Sigmoid colon (tissue), 7 donors: ENCODE data around the gene GPR42. TPM values are rescaled to one million over a fixed set of nuclear protein-coding genes. Genes with fewer than 3 reads are reported as not detected.
A peak's percentile ranks its signal among the peaks of the same experiment; 100 is the strongest.
"Not testable (repeated sequence)": the region's sequence is repeated elsewhere in the genome, so short reads cannot be mapped to it uniquely, and the experiment has no call there.

ENCODE experiments used
- DNase-seq: peaks from one replicate; pipeline ENCODE4 v3.0.0-alpha.2; 2019
- H3K27ac ChIP-seq, 4 donors: fragments of 200-600 bp; sonication (generic); one replicate each; pipeline ENCODE4 v1.5.1; 2016 to 2019; ENCODE audit warnings: mild to moderate bottlenecking in 1 of 4
- H3K27me3 ChIP-seq, 3 donors: fragments of 200-600 bp; sonication (generic); one replicate each; pipeline ENCODE4 v1.5.1; 2019; ENCODE audit warnings: mild to moderate bottlenecking in 1 of 3
- H3K36me3 ChIP-seq, 4 donors: fragments of 200-600 bp; sonication (generic); one replicate each; pipeline ENCODE4 v1.5.1; 2016 to 2019
- H3K4me1 ChIP-seq, 4 donors: fragments of 200-600 bp; sonication (generic); one replicate each; pipeline ENCODE4 v1.5.1; 2017 to 2019
- H3K4me3 ChIP-seq, 4 donors: fragments of 200-600 bp; sonication (generic); one replicate each; pipeline ENCODE4 v1.5.1; 2017 to 2019; ENCODE audit warnings: mild to moderate bottlenecking in 2 of 4, moderate library complexity in 1 of 4
- H3K9me3 ChIP-seq, 4 donors: fragments of 200-600 bp in 3 of 4; sonication (generic) in 3 of 4; one replicate each; pipeline versions ENCODE4 v1.5.1 to v1.6.1; 2013 to 2019
- CTCF ChIP-seq, 4 experiments: fragments of 450-650 bp in 3 of 4; fragments of 200-600 bp in 1 of 4; IDR thresholded peaks; one replicate each; pipeline ENCODE4 v1.5.1; 2016 to 2019; ENCODE audit warnings: antibody characterized with exemption in 4 of 4, mild to moderate bottlenecking in 3 of 4, moderate library complexity in 2 of 4
- EP300 ChIP-seq, 4 donors: sonication (generic); formaldehyde crosslinking; IDR thresholded peaks; one replicate each; pipeline ENCODE4 v1.6.1; 2017; ENCODE audit warnings: antibody characterized with exemption in 4 of 4
- POLR2A ChIP-seq, 2 donors: fragments of 450-650 bp; IDR thresholded peaks; one replicate each; pipeline ENCODE4 v1.6.1; 2016; ENCODE audit warnings: antibody characterized with exemption in 2 of 2, mild to moderate bottlenecking in 2 of 2, moderate library complexity in 2 of 2
- POLR2AphosphoS5 ChIP-seq, 4 donors: sonication (generic); formaldehyde crosslinking; IDR thresholded peaks; one replicate each; pipeline ENCODE4 v1.6.1; 2017; ENCODE audit warnings: antibody characterized with exemption in 4 of 4
- WGBS, 2 donors: extraction: QIAGEN DNeasy Blood & Tissue Kit; methylation state at CpG; one replicate each; pipeline ENCODE4 v1.1.7; 2013; 5-methylcytosine and 5-hydroxymethylcytosine counted together
- intact Hi-C: fragments of 100-400 bp; cut with DNase I; formaldehyde crosslinking; loops from one replicate; pipeline ENCODE4 v1.15.1; 2023
- polyA plus RNA-seq, 3 donors: library from polyadenylated mRNA; stranded (reverse); fragments of 200-250 nt; gene quantifications; one replicate each; pipeline ENCODE4 v1.2.3, GENCODE V29; 2013
- total RNA-seq, 4 donors: library from RNA; depleted of rRNA; stranded (reverse); fragments of >200 nt; gene quantifications; one replicate each; pipeline ENCODE4 v1.1.0, GENCODE V29; 2016
- donor health status: healthy with polysubstance abuse.
- donor health status: Bipolar disorder and iron deficiency.
- donor health status: healthy.

The GPR42 gene
- total and polyA plus RNA-seq, 7 donors, result 0.17 to 0.83 (median 0.31) TPM; not detected in 3

- Histone ChIP-seq H3K36me3 (no peaks in the 10 kb centered on the region), H3K9me3 (no peaks in the 10 kb centered on the region), H3K27ac (no peak overlapping the region), H3K4me3 (no peak overlapping the region), H3K4me1 (no peaks in the 10 kb centered on the region), H3K27me3 (no peaks in the 10 kb centered on the region)
- intact Hi-C loops, result no loop called here
- 87% methylated on average over 7 of the region's 7 CpGs for WGBS, 2 donors
- TF ChIP-seq EP300 (IDR thresholded peaks at IDR 0.05) (no peak), POLR2AphosphoS5 (IDR thresholded peaks at IDR 0.05) (no peak), POLR2A (IDR thresholded peaks at IDR 0.05) (no peak), CTCF (IDR thresholded peaks at IDR 0.05) (no peak)
- DNase-seq, result no peak
Measured at GRCh38 chr19:35373492-35373891, 2.6 kb downstream of the GPR42 start.

GRCh38 chr19:35374031-35374430, 3.2 kb downstream of the GPR42 start:
- H3K9me3 ChIP-seq, H3K4me3 ChIP-seq, DNase-seq, H3K27me3 ChIP-seq, H3K4me1 ChIP-seq, intact Hi-C loops, H3K36me3 ChIP-seq, H3K27ac ChIP-seq: not testable (repeated sequence)

- DNase-seq, result no peak
- peaks cover 0 to 10% (median 6%) of the 10 kb centered on the region in 4 donors for H3K4me1 ChIP-seq
- no peaks in the 10 kb centered on the region for H3K9me3 ChIP-seq
- WGBS, 2 donors, result 87% methylated on average over 12 of the region's 12 CpGs
- no peak overlapping the region for H3K27ac ChIP-seq
- H3K36me3 ChIP-seq, result no peaks in the 10 kb centered on the region
- TF ChIP-seq CTCF (IDR thresholded peaks at IDR 0.05) (no peak), POLR2A (IDR thresholded peaks at IDR 0.05) (no peak)
- H3K27me3 ChIP-seq, result no peaks in the 10 kb centered on the region
- intact Hi-C loops, result no loop called here
- no peak overlapping the region for H3K4me3 ChIP-seq
Measured at GRCh38 chr19:35375505-35376307, 4.8 kb downstream of the GPR42 start.

GRCh38 chr19:35377656-35378055, 6.8 kb downstream of the GPR42 start:
- no peaks in the 10 kb centered on the region for H3K27me3 ChIP-seq
- H3K36me3 ChIP-seq, result no peaks in the 10 kb centered on the region
- TF ChIP-seq POLR2AphosphoS5 (IDR thresholded peaks at IDR 0.05) (no peak), EP300 (IDR thresholded peaks at IDR 0.05) (no peak), POLR2A (IDR thresholded peaks at IDR 0.05) (no peak), CTCF (IDR thresholded peaks at IDR 0.05) (no peak)
- no peak overlapping the region for H3K4me3 ChIP-seq
- 51 to 61% methylated on average over 1 of the region's 1 CpG for WGBS, 2 donors
- H3K9me3 ChIP-seq, result no peaks in the 10 kb centered on the region
- H3K4me1 ChIP-seq, result peaks cover 0 to 25% (median 11%) of the 10 kb centered on the region in 4 donors
- DNase-seq, result no peak
- intact Hi-C loops, result no loop called here
- no peak overlapping the region for H3K27ac ChIP-seq

GRCh38 chr19:35378356-35378755, 7.5 kb downstream of the GPR42 start:
- 96 to 97% methylated on average over 3 of the region's 3 CpGs for WGBS, 2 donors
- no peaks in the 10 kb centered on the region for H3K27me3 ChIP-seq
- no peak overlapping the region for H3K27ac ChIP-seq
- no peaks in the 10 kb centered on the region for H3K9me3 ChIP-seq
- intact Hi-C loops, result no loop called here
- DNase-seq, result no peak
- no peaks in the 10 kb centered on the region for H3K36me3 ChIP-seq
- TF ChIP-seq POLR2AphosphoS5 (IDR thresholded peaks at IDR 0.05) (no peak), EP300 (IDR thresholded peaks at IDR 0.05) (no peak)
- peaks cover 0 to 31% (median 11%) of the 10 kb centered on the region in 4 donors for H3K4me1 ChIP-seq
- H3K4me3 ChIP-seq, result no peak overlapping the region

- H3K27me3 ChIP-seq, H3K4me3 ChIP-seq, DNase-seq, H3K9me3 ChIP-seq, intact Hi-C loops, H3K36me3 ChIP-seq: not testable (repeated sequence)
- 96 to 97% methylated on average over 5 of the region's 5 CpGs for WGBS, 2 donors
- Histone ChIP-seq H3K27ac (peak overlapping the region in 2 of 4 donors; percentile 55 to 65), H3K4me1 (peaks cover 0 to 40% (median 11%) of the 10 kb centered on the region in 4 donors)
Measured at GRCh38 chr19:35379545-35379944, 8.7 kb downstream of the GPR42 start.
